ENCODE results near the gene GSK3A. TPM values are rescaled to one million over a fixed set of nuclear protein-coding genes. Genes with fewer than 3 reads are reported as not detected.

GSK3A gene
- total and polyA plus RNA-seq, 7 experiments from 2014 or later = 11.4 to 52.0 (median 30.6) TPM

DNA sequence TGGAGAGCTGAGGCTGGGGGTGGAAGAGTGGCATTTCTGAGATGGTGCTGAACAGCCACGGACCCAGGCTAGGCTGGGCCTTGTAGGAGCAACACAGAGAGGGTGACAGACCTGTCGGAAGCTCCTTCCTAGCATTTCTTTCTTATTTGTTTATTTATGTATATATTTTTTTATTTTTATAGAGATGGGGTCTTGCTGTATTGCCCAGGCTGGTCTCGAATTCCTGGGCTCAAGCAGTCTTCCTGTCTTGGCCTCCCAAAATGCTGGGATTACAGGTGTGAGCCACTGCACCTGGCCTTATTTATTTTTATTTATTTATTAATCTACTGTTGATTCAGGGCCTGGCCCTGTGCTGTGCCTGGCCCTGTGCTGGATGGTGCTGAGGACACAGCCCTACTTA is 33.1 kb upstream of the GSK3A start:
- ATAC-seq (no peak), DNase-seq (no peak)
- no peaks in the 10 kb centered on the region for H3K27me3 Mint-ChIP-seq
- H3K9me3 ChIP-seq (ENCODE audit: control insufficient read depth in 2 of 3, low read length in 3 of 3) = no peaks in the 10 kb centered on the region
- intact Hi-C loops (cut with micrococcal nuclease) = no loop called here
- ChIA-PET CTCF (interaction anchor here (1.2 kb wide), 1 partner anchor 29 kb away, joined by 3 read pairs; no protein-coding TSS in a partner anchor), POLR2A (interaction anchor here (1.4 kb wide), 1 partner anchor 31 kb away, joined by 4 read pairs; no protein-coding TSS in a partner anchor)
- peak overlapping the region in 1 of 10 donors; percentile 47 for H3K4me3 Mint-ChIP-seq
- peaks cover 25 to 31% of the 10 kb centered on the region in 2 donors for H3K4me1 ChIP-seq (ENCODE audit: control insufficient read depth in 2 of 2, insufficient read depth in 2 of 2, low read length in 2 of 2)
- H3K9me3 Mint-ChIP-seq = no peaks in the 10 kb centered on the region
- peak overlapping the region in 5 of 9 donors; percentile 12 to 85 (median 69) for H3K27ac Mint-ChIP-seq
- H3K36me3 ChIP-seq (ENCODE audit: control insufficient read depth in 2 of 3, insufficient read depth in 3 of 3, low read length in 3 of 3) = peaks cover 0 to 40% (median 0%) of the 10 kb centered on the region in 3 experiments
- H3K27ac ChIP-seq (ENCODE audit: low read depth, low read length) = no peak overlapping the region
- H3K4me1 Mint-ChIP-seq = peaks cover 44 to 57% (median 46%) of the 10 kb centered on the region in 7 donors
- peaks cover 0 to 14% (median 6%) of the 10 kb centered on the region in 5 donors for H3K36me3 Mint-ChIP-seq
- H3K4me3 ChIP-seq (ENCODE audit: low read length) = no peak overlapping the region
- H3K27me3 ChIP-seq (ENCODE audit: control insufficient read depth in 2 of 2, insufficient read depth in 2 of 2, low read length in 2 of 2) = no peaks in the 10 kb centered on the region

DNA sequence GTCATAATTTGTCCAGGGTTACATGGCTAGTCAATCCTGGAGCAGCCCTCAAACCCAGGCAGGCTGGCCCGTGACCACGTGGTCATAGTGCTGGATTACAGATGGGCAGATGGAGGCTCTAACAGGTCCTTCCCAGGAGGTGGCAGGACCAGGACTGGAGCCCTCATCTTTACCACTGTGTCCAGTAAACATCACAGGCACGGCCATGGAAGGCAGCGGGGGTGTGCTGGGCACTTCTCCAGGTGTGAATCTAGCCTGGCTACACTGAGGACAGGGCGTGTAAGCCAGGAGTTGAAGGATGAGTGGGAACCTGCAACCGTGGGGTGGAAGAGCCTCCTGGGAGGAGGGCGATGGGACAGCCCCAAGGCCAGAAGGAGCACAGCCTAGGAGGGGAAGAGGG is 32.7 kb upstream of the GSK3A start:
- ChIA-PET POLR2A (interaction anchor here (1.4 kb wide), 1 partner anchor 31 kb away, joined by 4 read pairs; no protein-coding TSS in a partner anchor), CTCF (interaction anchor here (1.2 kb wide), 1 partner anchor 28 kb away, joined by 3 read pairs; no protein-coding TSS in a partner anchor)
- H3K27ac ChIP-seq (ENCODE audit: low read depth, low read length) = no peak overlapping the region
- H3K36me3 ChIP-seq (ENCODE audit: control insufficient read depth in 2 of 3, insufficient read depth in 3 of 3, low read length in 3 of 3) = peaks cover 0 to 39% (median 0%) of the 10 kb centered on the region in 3 experiments
- ATAC-seq (no peak), DNase-seq (no peak)
- intact Hi-C loops (cut with micrococcal nuclease) = no loop called here
- H3K27ac Mint-ChIP-seq = peak overlapping the region in 6 of 9 donors; percentile 5 to 86 (median 66)
- H3K27me3 ChIP-seq (ENCODE audit: control insufficient read depth in 2 of 2, insufficient read depth in 2 of 2, low read length in 2 of 2) = no peaks in the 10 kb centered on the region
- no peaks in the 10 kb centered on the region for H3K9me3 ChIP-seq (ENCODE audit: control insufficient read depth in 2 of 3, low read length in 3 of 3)
- H3K36me3 Mint-ChIP-seq = peaks cover 0 to 14% (median 6%) of the 10 kb centered on the region in 5 donors
- H3K9me3 Mint-ChIP-seq = no peaks in the 10 kb centered on the region
- no peak overlapping the region for H3K4me3 ChIP-seq (ENCODE audit: low read length)
- peaks cover 27 to 35% of the 10 kb centered on the region in 2 donors for H3K4me1 ChIP-seq (ENCODE audit: control insufficient read depth in 2 of 2, insufficient read depth in 2 of 2, low read length in 2 of 2)
- H3K4me3 Mint-ChIP-seq = peak overlapping the region in 3 of 10 donors; percentile 14 to 47 (median 33)
- H3K27me3 Mint-ChIP-seq = no peaks in the 10 kb centered on the region
- H3K4me1 Mint-ChIP-seq = peaks cover 46 to 61% (median 50%) of the 10 kb centered on the region in 7 donors

DNA sequence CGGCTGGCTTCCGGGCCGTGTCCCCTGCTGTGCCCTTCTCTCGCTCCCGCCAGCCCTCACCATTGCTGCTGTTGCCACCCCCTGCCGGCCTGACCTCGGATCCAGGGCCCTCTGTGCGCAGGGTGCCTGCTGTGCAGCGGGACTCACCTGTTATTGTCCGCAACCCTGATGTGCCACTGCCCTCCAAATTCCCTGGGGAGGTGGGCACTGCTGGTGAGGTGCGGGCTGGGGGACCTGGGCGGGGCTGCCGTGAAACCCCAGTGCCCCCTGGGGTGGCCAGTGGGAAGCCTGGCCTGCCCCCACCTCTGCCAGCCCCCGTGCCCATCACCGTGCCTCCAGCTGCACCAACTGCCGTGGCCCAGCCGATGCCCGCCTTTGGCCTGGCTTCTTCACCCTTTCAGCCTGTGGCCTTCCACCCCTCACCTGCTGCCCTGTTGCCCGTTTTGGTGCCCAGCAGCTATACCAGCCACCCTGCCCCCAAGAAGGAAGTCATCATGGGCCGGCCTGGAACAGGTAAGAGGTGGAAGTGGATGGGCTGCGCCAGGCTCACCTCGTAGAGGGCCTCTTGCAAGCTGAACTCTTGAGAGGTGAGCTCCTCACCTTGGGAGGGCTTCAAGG is 31.8 kb upstream of the GSK3A start:
- DNase-seq = no peak
- H3K4me1 ChIP-seq (ENCODE audit: control insufficient read depth in 2 of 2, insufficient read depth in 2 of 2, low read length in 2 of 2) = peaks cover 28 to 36% of the 10 kb centered on the region in 2 donors
- H3K27me3 ChIP-seq (ENCODE audit: control insufficient read depth in 2 of 2, insufficient read depth in 2 of 2, low read length in 2 of 2) = no peaks in the 10 kb centered on the region
- ATAC-seq = no peak
- H3K9me3 Mint-ChIP-seq = no peaks in the 10 kb centered on the region
- peaks cover 0 to 35% (median 0%) of the 10 kb centered on the region in 3 experiments for H3K36me3 ChIP-seq (ENCODE audit: control insufficient read depth in 2 of 3, insufficient read depth in 3 of 3, low read length in 3 of 3)
- ChIA-PET CTCF (interaction anchor here (1.2 kb wide), 1 partner anchor 27 kb away, joined by 3 read pairs; no protein-coding TSS in a partner anchor), POLR2A (interaction anchor here (1.4 kb wide), 1 partner anchor 30 kb away, joined by 4 read pairs; no protein-coding TSS in a partner anchor)
- peaks cover 0 to 18% (median 6%) of the 10 kb centered on the region in 5 donors for H3K36me3 Mint-ChIP-seq
- intact Hi-C loops (cut with micrococcal nuclease) = no loop called here
- H3K27me3 Mint-ChIP-seq = no peaks in the 10 kb centered on the region
- H3K27ac Mint-ChIP-seq = peak overlapping the region in 1 of 9 donors; percentile 38
- H3K4me3 ChIP-seq (ENCODE audit: low read length) = no peak overlapping the region
- no peaks in the 10 kb centered on the region for H3K9me3 ChIP-seq (ENCODE audit: control insufficient read depth in 2 of 3, low read length in 3 of 3)
- H3K4me3 Mint-ChIP-seq = peak overlapping the region in 1 of 10 donors; percentile 16
- H3K27ac ChIP-seq (ENCODE audit: low read depth, low read length) = no peak overlapping the region
- H3K4me1 Mint-ChIP-seq = peaks cover 39 to 62% (median 49%) of the 10 kb centered on the region in 7 donors

DNA sequence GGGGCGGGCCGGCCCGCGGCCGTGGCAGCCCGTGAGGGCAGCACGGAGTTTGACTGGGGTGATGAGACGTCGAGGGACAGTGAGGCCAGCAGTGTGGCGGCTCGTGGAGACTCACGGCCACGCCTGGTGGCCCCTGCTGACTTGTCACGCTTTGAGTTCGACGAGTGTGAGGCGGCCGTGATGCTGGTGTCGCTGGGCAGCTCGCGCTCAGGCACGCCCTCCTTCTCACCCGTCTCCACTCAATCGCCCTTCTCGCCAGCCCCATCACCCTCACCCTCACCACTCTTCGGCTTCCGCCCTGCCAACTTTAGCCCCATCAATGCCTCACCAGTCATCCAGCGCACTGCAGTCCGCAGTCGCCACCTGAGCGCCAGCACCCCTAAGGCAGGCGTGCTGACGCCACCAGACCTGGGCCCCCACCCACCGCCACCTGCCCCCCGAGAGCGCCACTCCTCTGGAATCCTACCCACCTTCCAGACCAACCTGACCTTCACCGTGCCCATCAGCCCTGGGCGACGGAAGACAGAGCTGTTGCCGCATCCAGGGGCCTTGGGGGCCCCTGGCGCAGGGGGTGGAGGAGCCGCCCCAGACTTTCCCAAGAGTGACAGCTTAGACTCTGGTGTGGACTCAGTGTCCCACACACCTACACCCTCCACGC is 31.1 kb upstream of the GSK3A start:
- Mint-ChIP-seq H3K9me3 (no peaks in the 10 kb centered on the region), H3K4me1 (peaks cover 34 to 56% (median 44%) of the 10 kb centered on the region in 7 donors), H3K27ac (no peak overlapping the region), H3K27me3 (no peaks in the 10 kb centered on the region), H3K4me3 (peak overlapping the region in 1 of 10 donors; percentile 16), H3K36me3 (peaks cover 0 to 18% (median 6%) of the 10 kb centered on the region in 5 donors)
- H3K9me3 ChIP-seq (ENCODE audit: control insufficient read depth in 2 of 3, low read length in 3 of 3) = no peaks in the 10 kb centered on the region
- peaks cover 25 to 30% of the 10 kb centered on the region in 2 donors for H3K4me1 ChIP-seq (ENCODE audit: control insufficient read depth in 2 of 2, insufficient read depth in 2 of 2, low read length in 2 of 2)
- ChIA-PET CTCF (no interaction called here), POLR2A (no interaction called here)
- no peak overlapping the region for H3K4me3 ChIP-seq (ENCODE audit: low read length)
- H3K36me3 ChIP-seq (ENCODE audit: control insufficient read depth in 2 of 3, insufficient read depth in 3 of 3, low read length in 3 of 3) = peaks cover 0 to 35% (median 0%) of the 10 kb centered on the region in 3 experiments
- no peak overlapping the region for H3K27ac ChIP-seq (ENCODE audit: low read depth, low read length)
- intact Hi-C loops (cut with micrococcal nuclease) = no loop called here
- DNase-seq (no peak), ATAC-seq (no peak)
- H3K27me3 ChIP-seq (ENCODE audit: control insufficient read depth in 2 of 2, insufficient read depth in 2 of 2, low read length in 2 of 2) = no peaks in the 10 kb centered on the region

DNA sequence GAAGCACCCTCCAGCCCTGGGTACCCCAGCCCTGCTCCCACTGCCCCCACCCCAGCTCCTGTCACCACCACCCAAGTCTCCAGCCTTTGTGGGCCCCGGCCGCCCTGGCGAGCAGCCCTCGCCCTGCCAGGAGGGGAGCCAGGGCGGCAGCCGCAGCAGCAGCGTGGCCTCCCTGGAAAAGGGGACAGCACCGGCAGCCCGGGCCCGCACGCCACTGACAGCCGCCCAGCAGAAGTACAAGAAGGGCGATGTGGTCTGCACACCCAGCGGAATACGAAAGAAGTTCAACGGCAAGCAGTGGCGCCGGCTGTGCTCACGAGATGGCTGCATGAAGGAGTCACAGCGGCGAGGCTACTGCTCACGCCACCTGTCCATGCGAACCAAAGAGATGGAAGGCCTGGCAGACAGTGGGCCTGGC is 30.6 kb upstream of the GSK3A start:
- ChIA-PET POLR2A (interaction anchor here (0.7 kb wide), 1 partner anchor 162 kb away, joined by 3 read pairs; no protein-coding TSS in a partner anchor), CTCF (no interaction called here)
- no peaks in the 10 kb centered on the region for H3K9me3 Mint-ChIP-seq
- no peak for DNase-seq
- no peak overlapping the region for H3K4me3 Mint-ChIP-seq
- H3K4me1 Mint-ChIP-seq = peaks cover 29 to 52% (median 40%) of the 10 kb centered on the region in 7 donors
- Histone ChIP-seq H3K27ac (ENCODE audit: low read depth, low read length) (no peak overlapping the region), H3K36me3 (ENCODE audit: control insufficient read depth in 2 of 3, insufficient read depth in 3 of 3, low read length in 3 of 3) (peaks cover 0 to 35% (median 0%) of the 10 kb centered on the region in 3 experiments), H3K9me3 (ENCODE audit: control insufficient read depth in 2 of 3, low read length in 3 of 3) (no peaks in the 10 kb centered on the region), H3K27me3 (ENCODE audit: control insufficient read depth in 2 of 2, insufficient read depth in 2 of 2, low read length in 2 of 2) (no peaks in the 10 kb centered on the region), H3K4me3 (ENCODE audit: low read length) (no peak overlapping the region), H3K4me1 (ENCODE audit: control insufficient read depth in 2 of 2, insufficient read depth in 2 of 2, low read length in 2 of 2) (peaks cover 25 to 31% of the 10 kb centered on the region in 2 donors)
- H3K27me3 Mint-ChIP-seq = no peaks in the 10 kb centered on the region
- H3K36me3 Mint-ChIP-seq = peaks cover 0 to 18% (median 6%) of the 10 kb centered on the region in 5 donors
- no peak overlapping the region for H3K27ac Mint-ChIP-seq
- intact Hi-C loops (cut with micrococcal nuclease) = no loop called here
- ATAC-seq = no peak

DNA sequence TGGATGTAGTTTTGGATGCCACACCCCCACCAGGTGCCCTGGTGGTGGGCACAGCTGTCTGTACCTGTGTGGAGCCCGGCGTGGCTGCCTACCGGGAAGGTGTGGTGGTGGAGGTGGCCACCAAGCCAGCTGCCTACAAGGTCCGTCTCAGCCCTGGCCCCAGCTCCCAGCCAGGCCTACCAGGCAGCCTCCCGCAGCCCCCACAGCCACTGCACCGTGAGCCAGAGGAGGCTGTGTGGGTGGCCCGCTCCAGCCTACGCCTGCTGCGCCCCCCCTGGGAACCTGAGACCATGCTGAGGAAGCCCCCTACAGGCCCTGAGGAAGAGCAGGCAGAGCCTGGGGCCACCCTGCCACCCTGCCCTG is 30.1 kb upstream of the GSK3A start:
- Histone ChIP-seq H3K27me3 (ENCODE audit: control insufficient read depth in 2 of 2, insufficient read depth in 2 of 2, low read length in 2 of 2) (no peaks in the 10 kb centered on the region), H3K36me3 (ENCODE audit: control insufficient read depth in 2 of 3, insufficient read depth in 3 of 3, low read length in 3 of 3) (peaks cover 0 to 35% (median 0%) of the 10 kb centered on the region in 3 experiments), H3K4me3 (ENCODE audit: low read length) (no peak overlapping the region), H3K4me1 (ENCODE audit: control insufficient read depth in 2 of 2, insufficient read depth in 2 of 2, low read length in 2 of 2) (peaks cover 29 to 35% of the 10 kb centered on the region in 2 donors), H3K27ac (ENCODE audit: low read depth, low read length) (no peak overlapping the region), H3K9me3 (ENCODE audit: control insufficient read depth in 2 of 3, low read length in 3 of 3) (no peaks in the 10 kb centered on the region)
- Mint-ChIP-seq H3K4me1 (peaks cover 28 to 57% (median 42%) of the 10 kb centered on the region in 7 donors), H3K36me3 (peaks cover 0 to 18% (median 6%) of the 10 kb centered on the region in 5 donors), H3K4me3 (peak overlapping the region in 1 of 10 donors; percentile 51), H3K9me3 (no peaks in the 10 kb centered on the region), H3K27me3 (no peaks in the 10 kb centered on the region), H3K27ac (no peak overlapping the region)
- no peak for ATAC-seq
- CTCF ChIA-PET = interaction anchor here (0.6 kb wide), 1 partner anchor 16 kb away, joined by 3 read pairs; no protein-coding TSS in a partner anchor
- DNase-seq = no peak
- intact Hi-C loops (cut with micrococcal nuclease) = no loop called here
- POLR2A ChIA-PET = interaction anchor here (0.7 kb wide), 1 partner anchor 161 kb away, joined by 3 read pairs; no protein-coding TSS in a partner anchor

Data from naive thymus-derived CD4-positive, alpha-beta T cell (primary cell).